DOHH2 (cell line): Measurements from ENCODE around the gene CSRNP3.

Source experiments
- H3F3A ChIP-seq: fragments of 200-600 bp; sonication (generic), shearing (Covaris generic); 2 replicates; pipeline ENCODE4 v1.6.0; 2016; ENCODE audit warnings: antibody characterized with exemption, mild to moderate bottlenecking; ENCODE audit not compliant: control insufficient read depth, insufficient read depth
- H3K27ac ChIP-seq: fragments of 200-600 bp; sonication (generic); 2 replicates; pipeline ENCODE4 v1.5.1; 2014; ENCODE audit warnings: low read depth, mild to moderate bottlenecking, low read length, moderate library complexity
- H3K27me3 ChIP-seq: fragments of 200-600 bp; sonication (generic); 2 replicates; pipeline ENCODE4 v1.6.1; 2014; ENCODE audit warnings: mild to moderate bottlenecking, low read length, mixed read lengths; ENCODE audit not compliant: control insufficient read depth
- H3K36me3 ChIP-seq: fragments of 200-600 bp; sonication (generic); 2 replicates; pipeline ENCODE4 v1.6.1; 2014; ENCODE audit warnings: mild to moderate bottlenecking, low read length, moderate library complexity, mixed read lengths; ENCODE audit not compliant: control insufficient read depth
- H3K4me1 ChIP-seq: fragments of 200-600 bp; sonication (generic); 2 replicates; pipeline ENCODE4 v1.6.1; 2014; ENCODE audit warnings: mild to moderate bottlenecking, low read length, mixed read lengths; ENCODE audit not compliant: control insufficient read depth
- H3K4me2 ChIP-seq: fragments of 200-600 bp; sonication (generic); 2 replicates; pipeline ENCODE4 v1.6.0; 2014; ENCODE audit warnings: mild to moderate bottlenecking, low read length, moderate library complexity
- H3K4me3 ChIP-seq: fragments of 200-600 bp; sonication (generic); 2 replicates; pipeline ENCODE4 v1.5.1; 2014; ENCODE audit warnings: mild to moderate bottlenecking, low read length, mixed read lengths
- H3K79me2 ChIP-seq: fragments of 200-600 bp; sonication (generic); 2 replicates; pipeline ENCODE4 v1.6.1; 2014; ENCODE audit warnings: mild to moderate bottlenecking, low read length, mixed read lengths; ENCODE audit not compliant: control insufficient read depth
- H3K9me2 ChIP-seq: fragments of 200-600 bp; sonication (generic); replicated peaks from 2 replicates; pipeline ENCODE4 v1.6.1; 2014; ENCODE audit warnings: mild to moderate bottlenecking, low read length, mixed read lengths; ENCODE audit not compliant: control insufficient read depth
- H3K9me3 ChIP-seq: fragments of 200-600 bp; sonication (generic); 2 replicates; pipeline ENCODE4 v1.6.1; 2014; ENCODE audit warnings: antibody characterized with exemption, low read length, mixed read lengths; ENCODE audit not compliant: control insufficient read depth, insufficient read depth
- H4K20me1 ChIP-seq: fragments of 200-600 bp; sonication (generic); 2 replicates; pipeline ENCODE4 v1.6.0; 2014; ENCODE audit warnings: low read depth, mild to moderate bottlenecking, antibody characterized with exemption, low read length, moderate library complexity; ENCODE audit not compliant: control insufficient read depth, insufficient read depth
- CTCF ChIP-seq: fragments of 200-600 bp; sonication (generic); IDR thresholded peaks from one replicate; pipeline ENCODE4 v1.5.1; 2014; ENCODE audit warnings: antibody characterized with exemption, mild to moderate bottlenecking, low read depth, low read length; ENCODE audit not compliant: poor library complexity, severe bottlenecking
- EZH2phosphoT487 ChIP-seq: fragments of 200-600 bp; sonication (generic); IDR thresholded peaks from 2 replicates; pipeline ENCODE4 v1.6.1; 2017; ENCODE audit warnings: borderline replicate concordance, mild to moderate bottlenecking, antibody characterized with exemption, low read length, moderate library complexity, mixed read lengths

CSRNP3 gene

DNA sequence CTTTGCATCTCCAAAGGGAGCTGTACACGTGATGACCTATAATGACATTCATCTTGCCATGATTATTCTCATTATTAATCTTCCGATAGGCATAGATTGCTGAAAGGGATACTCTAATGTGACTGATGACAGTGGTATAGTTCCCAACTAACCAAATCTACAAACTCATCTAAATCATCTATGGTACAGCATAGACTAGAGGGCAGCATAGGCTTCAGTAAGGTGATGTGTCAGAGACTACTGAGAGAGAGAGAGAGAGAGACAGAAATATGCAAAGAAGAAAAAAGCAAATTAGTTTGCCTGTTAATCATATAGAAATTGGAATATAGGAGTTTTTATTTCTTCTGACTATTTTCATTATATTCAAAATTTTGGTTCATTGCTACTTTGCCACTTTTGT, 89.3 kb downstream of the CSRNP3 start:
- Histone ChIP-seq H3K4me1 (peaks cover 19% of the 10 kb centered on the region), H3K36me3 (no peaks in the 10 kb centered on the region), H3K4me2 (no peak overlapping the region), H3K27ac (no peak overlapping the region), H4K20me1 (no peaks in the 10 kb centered on the region), H3K79me2 (no peaks in the 10 kb centered on the region), H3K27me3 (no peaks in the 10 kb centered on the region), H3K9me2 (no peaks in the 10 kb centered on the region), H3K4me3 (no peak overlapping the region), H3K9me3 (no peaks in the 10 kb centered on the region), H3F3A (no peaks in the 10 kb centered on the region)
- TF ChIP-seq CTCF = no peak
- no peak for TF ChIP-seq EZH2phosphoT487

DNA sequence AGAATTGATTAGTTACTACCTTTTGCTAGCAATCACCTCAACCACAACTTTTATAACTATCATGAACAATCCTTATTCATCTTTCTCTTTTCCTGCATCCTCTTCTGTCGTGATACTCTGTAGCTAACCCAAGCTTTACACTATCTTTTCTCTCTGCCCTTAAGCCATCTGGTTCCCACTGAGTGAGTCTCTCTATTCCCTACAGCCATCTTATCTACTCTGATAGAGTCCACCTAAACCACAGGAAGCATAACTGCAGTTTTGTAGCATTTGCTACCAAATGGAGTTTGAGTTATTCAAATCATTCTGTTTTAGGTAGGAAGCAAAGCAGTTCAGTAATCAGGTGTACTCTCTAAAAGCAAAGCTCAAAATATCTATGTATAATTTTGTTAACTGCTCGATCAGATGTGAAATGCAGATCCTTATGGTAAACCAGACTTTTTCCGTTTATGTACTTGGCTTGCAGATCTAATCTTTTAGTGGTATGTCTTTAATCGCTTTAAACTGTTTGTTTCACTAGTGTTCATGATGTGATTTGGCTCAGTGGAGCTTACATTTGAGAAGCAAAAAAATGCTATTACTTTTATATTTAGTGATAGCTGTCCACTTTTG, 91.0 kb downstream of the CSRNP3 start:
- H3K27ac ChIP-seq = no peak overlapping the region; the same call in 1 of the 2 replicates

GRCh38 chr2:165561516-165561915, 92.0 kb downstream of the CSRNP3 start:
- Histone ChIP-seq H3K27me3 (no peaks in the 10 kb centered on the region), H3K36me3 (no peaks in the 10 kb centered on the region), H3K9me2 (no peaks in the 10 kb centered on the region), H3K9me3 (no peaks in the 10 kb centered on the region), H3K79me2 (no peaks in the 10 kb centered on the region), H3K27ac (no peak overlapping the region), H3F3A (peaks cover 4% of the 10 kb centered on the region; the same call in 1 of the 2 replicates), H3K4me1 (peaks cover 19% of the 10 kb centered on the region), H3K4me3 (no peak overlapping the region), H3K4me2 (no peak overlapping the region), H4K20me1 (no peaks in the 10 kb centered on the region)
- no peak for TF ChIP-seq CTCF
- TF ChIP-seq EZH2phosphoT487 = no peak

More for the DNA sequence above, 91.0 kb downstream of the CSRNP3 start:
- Histone ChIP-seq H3K27me3 (no peaks in the 10 kb centered on the region), H3K36me3 (no peaks in the 10 kb centered on the region), H4K20me1 (no peaks in the 10 kb centered on the region), H3K9me2 (no peaks in the 10 kb centered on the region), H3K9me3 (no peaks in the 10 kb centered on the region), H3K79me2 (no peaks in the 10 kb centered on the region), H3F3A (peaks cover 4% of the 10 kb centered on the region; the same call in 1 of the 2 replicates), H3K4me1 (peaks cover 19% of the 10 kb centered on the region), H3K4me3 (peak overlapping the region; percentile 9; the same call in 1 of the 2 replicates), H3K4me2 (peak overlapping the region; percentile 23)
- TF ChIP-seq EZH2phosphoT487 (no peak), CTCF (no peak)
